Naive thymus-derived CD8-positive, alpha-beta T cell (primary cell): ENCODE results near the gene MIA3. TPM values are rescaled to one million over a fixed set of nuclear protein-coding genes. Genes with fewer than 3 reads are reported as not detected.
"Not testable (repeated sequence)": the region's sequence is repeated elsewhere in the genome, so short reads cannot be mapped to it uniquely, and the experiment has no call there.

Experiments used
- ATAC-seq, 2 donors: fragments of 150-1000 bp; cut with Tn5 transposase in 1 of 2; sonication (Bioruptor Pico), chemical (Tn5 transposase) in 1 of 2; 1 replicate in 1 of 2; 2 replicates in 1 of 2; pipeline ENCODE4 v1.10.0; 2021; ENCODE audit warnings: mild to moderate bottlenecking in 2 of 2, moderate library complexity in 2 of 2
- POLR2A ChIA-PET: fragments of 350-600 bp; sonication (Branson Sonifier 250); formaldehyde crosslinking; loops from one replicate; lab custom pipeline; 2021; ENCODE audit warnings: antibody characterized with exemption; lab: Charles Lee
- DNase-seq, 10 donors: peaks; one replicate each; pipeline versions ENCODE4 v3.0.0 to v3.0.0-alpha.2; 2020 to 2022
- H3K27ac Mint-ChIP-seq, 10 donors: one replicate each; pipeline ENCODE4 v1.8.0; 2020 to 2022; ENCODE audit warnings: mild to moderate bottlenecking in 10 of 10, mixed read lengths in 10 of 10, moderate library complexity in 4 of 10, inconsistent platforms in 1 of 10
- H3K27me3 Mint-ChIP-seq, 5 donors: one replicate each; pipeline ENCODE4 v1.8.0; 2021 to 2022; ENCODE audit warnings: mixed read lengths in 5 of 5
- H3K36me3 Mint-ChIP-seq, 3 donors: one replicate each; pipeline ENCODE4 v1.8.0; 2020 to 2022; ENCODE audit warnings: mixed read lengths in 3 of 3, mild to moderate bottlenecking in 2 of 3, inconsistent platforms in 1 of 3
- H3K4me1 Mint-ChIP-seq, 4 donors: one replicate each; pipeline ENCODE4 v1.8.0; 2021 to 2022; ENCODE audit warnings: mixed read lengths in 4 of 4
- H3K4me3 Mint-ChIP-seq, 10 donors: one replicate each; pipeline ENCODE4 v1.8.0; 2020 to 2022; ENCODE audit warnings: mild to moderate bottlenecking in 10 of 10, mixed read lengths in 10 of 10, moderate library complexity in 6 of 10, inconsistent platforms in 1 of 10
- H3K9me3 Mint-ChIP-seq, 9 donors: one replicate each; pipeline ENCODE4 v1.8.0; 2020 to 2022; ENCODE audit warnings: mixed read lengths in 9 of 9, mild to moderate bottlenecking in 3 of 9, inconsistent platforms in 1 of 9, moderate library complexity in 1 of 9
- polyA plus RNA-seq, 3 donors: library from polyadenylated mRNA; unstranded; fragments of 300-500 nt; fragmentation: Illumina TruSeq; gene quantifications; one replicate each; pipeline ENCODE4 v1.2.3, GENCODE V29; 2021
- total RNA-seq, 8 experiments: library from RNA in 2 of 8; stranded (reverse) in 2 of 8; gene quantifications; one replicate each; pipeline ENCODE4 v1.2.3 and lab custom pipeline; 2021 to 2026

The MIA3 gene
- total and polyA plus RNA-seq, 5 experiments from 2014 or later: 36.7 to 103 (median 65.0) TPM

- Mint-ChIP-seq H3K27me3 (no peaks in the 10 kb centered on the region), H3K36me3 (peaks cover 3 to 36% (median 10%) of the 10 kb centered on the region in 3 donors), H3K4me3 (peak overlapping the region; percentile 83 to 100 (median 96)), H3K9me3 (no peaks in the 10 kb centered on the region), H3K27ac (peak overlapping the region; percentile 92 to 100 (median 99)), H3K4me1 (peaks cover 5 to 44% (median 35%) of the 10 kb centered on the region in 4 donors)
- POLR2A ChIA-PET: interaction anchor here (0.7 to 3.6 kb wide), 14 partner anchors 10 to 1539 kb away, joined by 3 to 55 read pairs (median 4); partner anchors contain the start of genes AIDA, BROX, DEGS1 and MIA3
- DNase-seq (peak; percentile 91 to 99 (median 97)), ATAC-seq (peak; percentile 88 to 92)
Observed at GRCh38 chr1:222643938-222644635, 26.2 kb downstream of the MIA3 start.

GRCh38 chr1:222644636-222644980 is 26.7 kb downstream of the MIA3 start:
- Mint-ChIP-seq H3K27me3 (no peaks in the 10 kb centered on the region), H3K4me3 (peak overlapping the region; percentile 83 to 100 (median 96)), H3K36me3 (peaks cover 3 to 36% (median 8%) of the 10 kb centered on the region in 3 donors), H3K27ac (peak overlapping the region; percentile 92 to 100 (median 99)), H3K9me3 (no peaks in the 10 kb centered on the region), H3K4me1 (peaks cover 5 to 44% (median 35%) of the 10 kb centered on the region in 4 donors)
- DNase-seq (peak in 6 of 10 donors; percentile 5 to 63 (median 55)), ATAC-seq (peak; percentile 30 to 66)
- POLR2A ChIA-PET: interaction anchor here (0.7 to 3.6 kb wide), 13 partner anchors 10 to 1538 kb away, joined by 3 to 55 read pairs (median 5); partner anchors contain the start of genes AIDA, BROX, DEGS1 and TAF1A

GRCh38 chr1:222652676-222653075 is 34.8 kb downstream of the MIA3 start:
- Mint-ChIP-seq H3K9me3 (no peaks in the 10 kb centered on the region), H3K4me3 (peak overlapping the region in 6 of 10 donors; percentile 22 to 78 (median 57)), H3K4me1 (peaks cover 30 to 64% (median 61%) of the 10 kb centered on the region in 4 donors), H3K36me3 (peaks cover 21 to 88% (median 36%) of the 10 kb centered on the region in 3 donors), H3K27ac (peak overlapping the region; percentile 88 to 97 (median 95)), H3K27me3 (no peaks in the 10 kb centered on the region)
- DNase-seq (no peak), ATAC-seq (no peak)
- POLR2A ChIA-PET: interaction anchor here (0.5 to 3.6 kb wide), 3 partner anchors 8 to 61 kb away, joined by 3 to 39 read pairs (median 22); partner anchors contain the start of genes AIDA and BROX

- Mint-ChIP-seq H3K36me3 (peaks cover 25 to 89% (median 36%) of the 10 kb centered on the region in 3 donors), H3K4me3 (peak overlapping the region in 9 of 10 donors; percentile 22 to 78 (median 62)), H3K27me3 (no peaks in the 10 kb centered on the region), H3K4me1 (peaks cover 31 to 63% (median 59%) of the 10 kb centered on the region in 4 donors), H3K9me3 (no peaks in the 10 kb centered on the region), H3K27ac (peak overlapping the region; percentile 88 to 97 (median 95))
- ATAC-seq (peak in 1 of 2 donors; percentile 24), DNase-seq (peak in 1 of 10 donors; percentile 14)
- POLR2A ChIA-PET: interaction anchor here (1.4 to 3.6 kb wide), 3 partner anchors 8 to 59 kb away, joined by 5 to 39 read pairs (median 22); partner anchors contain the start of genes AIDA and BROX
Observed at GRCh38 chr1:222653178-222653827, 35.4 kb downstream of the MIA3 start.

GRCh38 chr1:222654849-222655248 is 37.0 kb downstream of the MIA3 start:
- no peaks in the 10 kb centered on the region for H3K27me3 Mint-ChIP-seq
- peaks cover 34 to 67% (median 63%) of the 10 kb centered on the region in 4 donors for H3K4me1 Mint-ChIP-seq
- peak; percentile 48 to 89 (median 81) for DNase-seq
- POLR2A ChIA-PET: interaction anchor here (1.4 to 3.6 kb wide), 3 partner anchors 10 to 58 kb away, joined by 5 to 39 read pairs (median 22); partner anchors contain the start of genes AIDA and BROX
- H3K9me3 Mint-ChIP-seq: no peaks in the 10 kb centered on the region
- peaks cover 31 to 95% (median 43%) of the 10 kb centered on the region in 3 donors for H3K36me3 Mint-ChIP-seq
- H3K27ac Mint-ChIP-seq: peak overlapping the region; percentile 88 to 97 (median 95)
- H3K4me3 Mint-ChIP-seq: peak overlapping the region; percentile 22 to 82 (median 68)
- ATAC-seq: peak; percentile 98 to 99

GRCh38 chr1:222656391-222657155 is 38.7 kb downstream of the MIA3 start:
- no peak for DNase-seq
- no peak for ATAC-seq
- Mint-ChIP-seq H3K27me3 (no peaks in the 10 kb centered on the region), H3K4me3 (peak overlapping the region in 7 of 10 donors; percentile 4 to 71 (median 40)), H3K27ac (peak overlapping the region; percentile 73 to 97 (median 94)), H3K36me3 (peaks cover 30 to 95% (median 47%) of the 10 kb centered on the region in 3 donors), H3K4me1 (peaks cover 37 to 72% (median 63%) of the 10 kb centered on the region in 4 donors), H3K9me3 (no peaks in the 10 kb centered on the region)
- POLR2A ChIA-PET: no interaction called here

GRCh38 chr1:222657899-222658298 is 40.0 kb downstream of the MIA3 start:
- H3K4me1 Mint-ChIP-seq: peaks cover 29 to 70% (median 58%) of the 10 kb centered on the region in 4 donors
- peak overlapping the region; percentile 58 to 97 (median 85) for H3K27ac Mint-ChIP-seq

GRCh38 chr1:222663431-222663934 is 45.6 kb downstream of the MIA3 start:
- Mint-ChIP-seq H3K27ac (peak overlapping the region in 7 of 10 donors; percentile 7 to 60 (median 29)), H3K9me3 (no peaks in the 10 kb centered on the region), H3K27me3 (no peaks in the 10 kb centered on the region), H3K4me3 (no peak overlapping the region), H3K36me3 (peaks cover 9 to 91% (median 32%) of the 10 kb centered on the region in 3 donors), H3K4me1 (peaks cover 5 to 21% (median 10%) of the 10 kb centered on the region in 4 donors)
- ATAC-seq: no peak
- no peak for DNase-seq
- POLR2A ChIA-PET: no interaction called here

More at GRCh38 chr1:222657899-222658298, 40.0 kb downstream of the MIA3 start:
- Mint-ChIP-seq H3K27me3 (no peaks in the 10 kb centered on the region), H3K9me3 (no peaks in the 10 kb centered on the region), H3K4me3 (no peak overlapping the region), H3K36me3 (peaks cover 20 to 95% (median 43%) of the 10 kb centered on the region in 3 donors)
- DNase-seq (no peak), ATAC-seq (no peak)
- POLR2A ChIA-PET: interaction anchor here (0.7 to 1.5 kb wide), 4 partner anchors 14 to 55 kb away, joined by 3 to 5 read pairs (median 4); partner anchors contain the start of genes AIDA and BROX

- H3K36me3 Mint-ChIP-seq: peaks cover 4 to 80% (median 20%) of the 10 kb centered on the region in 3 donors
- H3K4me1 Mint-ChIP-seq: peaks cover 6 to 28% (median 22%) of the 10 kb centered on the region in 4 donors
- H3K27me3 Mint-ChIP-seq: no peaks in the 10 kb centered on the region
- ATAC-seq (no peak), DNase-seq (no peak)
- H3K4me3 Mint-ChIP-seq: no peak overlapping the region
- POLR2A ChIA-PET: no interaction called here
- H3K9me3 Mint-ChIP-seq: no peaks in the 10 kb centered on the region
- H3K27ac Mint-ChIP-seq: peak overlapping the region in 3 of 10 donors; percentile 41 to 73 (median 68)
Observed at GRCh38 chr1:222665964-222666363, 48.1 kb downstream of the MIA3 start.

- H3K9me3 Mint-ChIP-seq, DNase-seq, H3K27me3 Mint-ChIP-seq, ATAC-seq, H3K4me3 Mint-ChIP-seq, POLR2A ChIA-PET: not testable (repeated sequence)
- peaks cover 7 to 24% (median 21%) of the 10 kb centered on the region in 4 donors for H3K4me1 Mint-ChIP-seq
- peaks cover 4 to 78% (median 28%) of the 10 kb centered on the region in 3 donors for H3K36me3 Mint-ChIP-seq
- peak overlapping the region in 2 of 10 donors; percentile 51 to 55 for H3K27ac Mint-ChIP-seq
Observed at GRCh38 chr1:222668184-222668583, 50.3 kb downstream of the MIA3 start.

GRCh38 chr1:222669107-222669506 is 51.2 kb downstream of the MIA3 start:
- H3K27me3 Mint-ChIP-seq, POLR2A ChIA-PET, H3K4me3 Mint-ChIP-seq, ATAC-seq, H3K27ac Mint-ChIP-seq, H3K9me3 Mint-ChIP-seq, DNase-seq: not testable (repeated sequence)
- peaks cover 4 to 78% (median 26%) of the 10 kb centered on the region in 3 donors for H3K36me3 Mint-ChIP-seq
- peaks cover 8 to 24% (median 22%) of the 10 kb centered on the region in 4 donors for H3K4me1 Mint-ChIP-seq
